Activated T-cell treated with anti-CD3 and anti-CD28 coated beads, Interleukin-2, amount 50 U/mL, for 1 hour (primary cell): ENCODE results near the gene NPAS1.

Experiments
- DNase-seq: peaks from one replicate; pipeline ENCODE4 v3.0.0-alpha.2; 2020

The NPAS1 gene, protein sequence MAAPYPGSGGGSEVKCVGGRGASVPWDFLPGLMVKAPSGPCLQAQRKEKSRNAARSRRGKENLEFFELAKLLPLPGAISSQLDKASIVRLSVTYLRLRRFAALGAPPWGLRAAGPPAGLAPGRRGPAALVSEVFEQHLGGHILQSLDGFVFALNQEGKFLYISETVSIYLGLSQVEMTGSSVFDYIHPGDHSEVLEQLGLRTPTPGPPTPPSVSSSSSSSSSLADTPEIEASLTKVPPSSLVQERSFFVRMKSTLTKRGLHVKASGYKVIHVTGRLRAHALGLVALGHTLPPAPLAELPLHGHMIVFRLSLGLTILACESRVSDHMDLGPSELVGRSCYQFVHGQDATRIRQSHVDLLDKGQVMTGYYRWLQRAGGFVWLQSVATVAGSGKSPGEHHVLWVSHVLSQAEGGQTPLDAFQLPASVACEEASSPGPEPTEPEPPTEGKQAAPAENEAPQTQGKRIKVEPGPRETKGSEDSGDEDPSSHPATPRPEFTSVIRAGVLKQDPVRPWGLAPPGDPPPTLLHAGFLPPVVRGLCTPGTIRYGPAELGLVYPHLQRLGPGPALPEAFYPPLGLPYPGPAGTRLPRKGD

DNA sequence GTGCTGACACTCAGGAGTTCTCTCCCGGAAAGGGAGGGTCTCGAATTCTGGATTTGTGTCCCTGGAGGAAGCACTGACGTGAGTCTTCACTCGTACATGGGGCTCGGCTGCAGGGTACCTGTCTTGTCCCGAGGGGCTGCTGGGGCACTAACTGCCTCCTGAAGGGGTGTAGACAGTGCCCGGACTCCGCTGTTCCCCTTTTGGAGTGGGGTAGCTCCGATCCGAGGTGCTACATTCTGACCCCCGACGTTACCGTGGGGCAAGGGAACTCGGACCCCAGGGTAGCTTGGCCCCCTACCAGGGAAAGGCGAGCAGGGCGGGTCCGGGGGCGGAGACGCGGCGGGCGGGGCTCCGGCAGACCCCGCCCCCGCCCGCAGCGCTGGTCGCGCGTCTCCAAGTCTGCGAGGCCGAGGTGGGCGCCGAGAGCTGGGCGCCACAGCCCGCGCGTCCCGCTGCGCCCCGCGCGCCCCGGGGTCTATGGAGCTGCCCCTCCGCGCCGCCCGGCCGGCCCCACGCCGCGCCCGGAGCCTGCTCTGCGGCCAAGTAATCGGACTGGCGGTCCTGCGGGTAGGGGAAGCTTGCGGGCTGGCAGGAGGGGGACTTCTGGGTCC, at the start of gene NPAS1:
NPAS1 (plus strand) TSS at position 407 of the 611 bp plus-strand sequence. CDS start 1,211 bp downstream, outside the sequence.
- DNase-seq, result no peak

- no peak for DNase-seq
Measured at GRCh38 chr19:46970815-46971214, 48.8 kb upstream of the NPAS1 start.

DNA sequence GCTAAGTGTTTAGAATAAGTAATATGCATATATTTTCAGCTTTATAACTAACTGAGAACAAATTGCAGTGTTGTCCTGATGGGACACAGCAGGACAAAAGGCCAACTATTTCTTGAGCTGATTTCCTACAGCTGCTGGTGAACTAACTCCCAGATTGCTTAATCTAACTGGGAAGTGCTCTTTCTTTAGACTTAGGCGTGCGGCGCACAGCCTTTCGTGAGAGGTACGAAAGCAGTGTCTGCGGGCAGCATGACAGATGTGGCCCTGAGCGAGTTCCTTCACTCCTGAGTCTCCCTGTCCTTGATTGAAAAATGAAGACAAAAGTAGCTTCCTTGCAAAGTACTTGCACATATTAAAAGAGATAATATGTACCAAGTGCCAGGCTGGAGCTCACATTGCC, 47.3 kb upstream of the NPAS1 start:
- no peak for DNase-seq

- no peak for DNase-seq
Measured at GRCh38 chr19:46974181-46974580, 45.5 kb upstream of the NPAS1 start.

GRCh38 chr19:46975011-46975924, 44.4 kb upstream of the NPAS1 start:
- no peak for DNase-seq

DNA sequence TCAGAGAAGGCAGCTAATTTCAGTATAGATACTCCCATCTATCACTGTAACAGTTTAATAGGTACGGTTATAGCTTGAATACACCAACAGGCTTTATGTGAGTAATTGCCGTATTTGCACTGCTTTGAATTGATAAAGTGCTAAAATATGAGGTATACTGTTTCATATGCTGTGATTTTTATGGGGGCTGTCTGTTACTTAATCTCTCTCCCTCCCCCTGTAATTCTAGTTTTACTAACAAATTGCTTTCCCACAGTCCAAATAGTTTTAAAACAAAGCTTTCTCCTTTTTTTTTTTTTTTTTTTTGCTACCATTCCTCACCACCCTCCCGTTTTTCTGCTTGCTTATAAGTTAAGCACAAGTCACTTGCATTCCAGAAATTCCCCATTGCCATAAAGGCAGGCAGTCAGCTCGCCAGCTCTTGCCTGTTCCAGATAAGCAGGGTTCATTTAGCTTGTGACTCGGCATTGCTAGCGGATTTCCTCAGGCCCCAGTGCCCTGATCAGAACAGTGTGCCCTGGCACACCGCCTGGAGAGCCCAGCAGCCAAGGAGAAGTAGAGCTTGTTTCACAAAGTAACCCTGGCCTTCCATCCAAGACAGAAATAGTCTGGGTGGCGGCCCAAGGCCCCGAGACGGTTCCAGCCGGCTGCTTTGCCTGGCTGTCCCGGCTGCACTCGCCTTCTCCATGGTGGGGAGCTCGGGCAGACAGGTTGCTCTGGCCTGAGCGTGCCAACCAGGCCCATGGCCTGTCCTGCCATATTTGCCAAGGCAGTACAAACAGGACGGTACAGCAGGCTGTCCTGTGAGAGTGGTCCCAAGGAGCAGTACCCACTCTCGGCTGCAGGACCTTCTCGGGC, 43.5 kb upstream of the NPAS1 start:
- DNase-seq, result no peak

- DNase-seq, result no peak
Measured at GRCh38 chr19:46976845-46977320, 42.8 kb upstream of the NPAS1 start.

- no peak for DNase-seq
Measured at GRCh38 chr19:46977548-46977947, 42.1 kb upstream of the NPAS1 start.

DNA sequence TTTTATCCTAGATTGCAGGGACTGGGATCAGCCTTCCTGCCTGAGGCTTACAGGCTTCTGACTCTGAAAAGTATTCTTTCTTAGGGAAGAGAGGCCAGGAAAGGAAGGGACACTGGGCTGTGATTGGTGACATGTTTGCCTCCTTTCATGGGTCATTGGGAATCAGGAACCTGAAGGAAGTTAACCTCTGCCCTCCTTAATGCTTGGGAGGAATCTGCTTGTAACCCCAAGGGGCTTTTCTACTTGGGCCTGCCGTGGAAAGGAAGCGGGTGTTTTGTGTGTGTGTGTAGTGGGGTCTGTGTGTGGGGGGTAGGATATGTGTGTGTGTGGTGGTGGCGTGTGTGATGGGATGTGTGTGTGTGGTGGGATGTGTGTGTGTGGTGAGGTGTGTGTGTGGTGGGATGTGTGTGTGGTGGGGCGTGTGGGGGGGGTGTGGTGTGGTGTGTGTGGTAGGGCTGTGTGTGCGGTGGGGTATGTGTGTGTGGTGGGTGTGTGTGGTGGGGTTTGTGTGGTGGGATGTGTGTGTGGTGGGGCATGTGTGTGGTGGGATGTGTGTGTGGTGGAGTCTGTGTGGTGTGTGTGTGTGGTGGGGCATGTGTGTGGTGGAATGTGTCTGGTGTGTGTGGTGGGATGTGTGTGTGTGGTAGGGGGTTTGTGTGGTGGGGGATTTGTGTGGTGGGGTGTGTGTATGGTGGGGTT, 41.3 kb upstream of the NPAS1 start:
- no peak for DNase-seq

DNA sequence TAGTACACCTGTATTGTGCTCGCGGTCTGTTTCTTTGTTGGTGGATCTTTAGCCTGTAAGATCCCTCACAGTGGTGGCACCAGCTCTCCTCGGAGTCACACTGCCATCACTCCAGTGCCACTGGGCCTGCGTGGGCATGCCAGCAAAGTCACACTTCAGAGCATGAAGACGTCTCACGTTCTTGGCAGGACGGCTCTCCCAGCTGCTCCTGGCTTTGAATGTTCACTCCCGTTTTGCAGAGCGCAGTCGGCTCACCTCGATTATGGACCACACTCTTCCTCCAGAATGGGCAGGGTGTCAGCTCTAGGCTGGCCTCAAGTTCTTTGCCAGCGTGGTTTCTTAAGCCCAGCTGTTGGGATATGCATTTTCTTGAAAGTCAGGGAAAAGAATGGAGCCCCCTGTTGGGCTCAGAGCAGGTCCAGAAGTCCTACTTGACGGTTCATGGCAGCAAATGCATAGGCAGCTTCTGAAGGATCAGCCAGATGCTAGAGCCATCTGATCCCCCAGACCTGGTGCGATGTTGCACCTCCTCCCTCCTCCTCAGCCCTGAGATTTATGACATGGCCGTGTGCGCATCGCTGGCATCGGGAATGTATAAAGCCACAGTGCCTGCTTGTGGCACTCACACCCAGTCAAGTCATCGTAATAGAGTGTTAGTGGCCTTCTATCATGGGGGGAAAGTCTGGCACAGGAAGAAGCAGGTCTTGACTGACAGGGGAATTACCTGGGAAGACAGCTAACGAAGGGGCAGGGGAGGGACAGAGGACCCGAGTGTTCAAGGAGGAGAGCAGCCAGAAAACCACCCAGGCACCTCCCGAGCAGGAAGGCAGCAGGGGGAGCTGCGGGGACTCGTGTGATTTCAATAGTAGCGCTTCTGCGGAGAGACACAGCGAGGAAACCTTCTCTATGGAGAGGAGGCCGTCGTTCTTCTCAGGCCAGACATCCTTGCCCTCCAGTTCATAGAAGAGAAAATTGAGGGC, 40.2 kb upstream of the NPAS1 start:
- DNase-seq, result no peak

DNA sequence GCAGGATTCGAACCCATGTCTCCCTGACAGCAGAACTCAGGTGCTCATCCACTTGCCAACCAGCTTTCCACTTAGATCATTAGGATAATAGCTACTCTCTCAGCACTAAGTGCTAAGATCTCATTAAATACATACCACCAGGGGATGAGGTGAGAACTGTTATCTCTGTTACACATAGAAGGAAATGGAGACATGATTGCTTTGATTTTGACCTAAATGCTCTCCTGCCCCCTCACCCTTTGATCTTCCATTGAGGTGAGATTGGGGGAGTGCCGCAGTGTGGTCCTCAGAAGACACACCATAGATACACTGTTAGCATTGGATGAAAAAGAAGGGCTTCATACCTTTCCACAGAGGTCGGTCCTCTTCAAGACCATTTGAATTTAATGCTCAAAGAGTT, 38.9 kb upstream of the NPAS1 start:
- DNase-seq, result no peak

DNA sequence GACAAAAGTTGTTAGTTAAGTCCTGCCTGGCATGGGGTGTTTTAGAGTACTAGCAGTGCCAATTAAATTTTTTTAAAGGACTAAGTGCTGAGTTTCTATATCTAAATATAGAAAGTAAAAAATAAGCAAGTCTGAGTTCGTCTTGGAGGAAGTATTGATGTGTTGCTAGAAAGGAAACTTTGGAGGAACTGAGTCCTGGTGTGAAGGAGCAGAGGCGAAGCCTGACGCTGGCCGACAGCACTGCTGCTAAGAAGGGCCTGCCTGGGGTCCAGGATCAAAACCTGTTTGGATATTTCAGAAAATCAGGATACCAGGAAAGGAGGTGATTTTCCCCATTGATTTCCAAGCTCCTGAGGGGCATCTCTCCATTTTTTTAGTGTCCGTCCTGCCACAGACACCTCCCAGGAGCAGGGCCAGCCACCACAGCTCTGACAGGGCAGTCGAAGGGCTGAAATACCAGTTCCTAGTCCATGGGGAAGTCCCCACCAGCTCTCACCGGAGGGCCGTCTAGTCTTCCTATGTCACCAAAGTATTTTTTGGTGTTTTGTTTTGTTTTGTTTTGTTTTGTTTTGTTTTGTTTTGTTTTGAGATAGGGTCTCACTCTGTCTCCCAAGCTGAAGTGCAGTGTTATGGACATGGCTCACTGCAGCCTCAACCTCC, 38.2 kb upstream of the NPAS1 start:
- DNase-seq, result no peak

- no peak for DNase-seq
Measured at GRCh38 chr19:46983097-46983496, 36.5 kb upstream of the NPAS1 start.

DNA sequence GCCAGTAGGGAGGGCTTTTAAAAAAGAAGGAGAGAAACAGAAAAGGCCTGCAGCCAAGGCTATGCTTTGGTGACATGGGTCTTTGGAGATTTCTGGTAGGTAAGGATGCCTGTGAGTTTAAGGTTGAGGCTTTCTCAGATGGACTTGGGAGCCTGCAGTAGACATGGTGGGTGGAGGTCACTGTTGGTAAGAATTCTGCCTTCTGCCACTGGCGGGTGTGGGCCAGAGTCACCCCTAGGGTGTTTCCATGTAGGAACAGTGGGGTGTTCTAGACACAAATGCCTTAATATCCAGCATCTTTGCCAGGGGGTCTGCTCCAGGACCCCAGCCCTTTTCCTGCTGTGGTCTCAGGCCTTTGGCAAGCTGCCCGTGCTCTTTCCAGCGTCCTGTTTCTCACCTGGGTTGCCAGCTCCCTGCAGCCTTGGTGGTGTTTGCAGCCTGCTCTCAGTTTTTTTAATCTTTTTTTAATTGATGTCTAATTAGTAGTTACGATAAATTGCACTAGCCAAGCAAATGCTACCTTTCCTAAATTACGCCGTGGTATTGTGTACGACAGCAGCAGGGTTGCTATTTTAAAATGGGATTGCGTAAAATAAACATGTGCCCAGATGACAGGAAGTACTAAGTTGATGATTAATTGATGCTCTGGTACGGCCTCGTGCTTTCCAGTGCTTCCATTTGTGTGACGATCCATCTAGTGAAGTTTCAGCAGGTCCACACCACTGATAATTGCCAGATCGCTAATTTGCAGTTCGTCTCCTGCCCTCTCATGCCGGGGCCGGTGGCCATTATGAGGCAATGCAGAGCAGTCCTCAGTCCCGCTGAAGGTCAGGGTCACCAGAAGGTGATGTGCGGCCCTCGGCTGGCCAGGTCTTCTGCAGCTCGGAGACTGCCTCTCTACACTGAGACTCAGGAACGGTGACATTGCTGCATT, 35.3 kb upstream of the NPAS1 start:
- no peak for DNase-seq

- no peak for DNase-seq
Measured at GRCh38 chr19:46985542-46986415, 33.9 kb upstream of the NPAS1 start.

DNA sequence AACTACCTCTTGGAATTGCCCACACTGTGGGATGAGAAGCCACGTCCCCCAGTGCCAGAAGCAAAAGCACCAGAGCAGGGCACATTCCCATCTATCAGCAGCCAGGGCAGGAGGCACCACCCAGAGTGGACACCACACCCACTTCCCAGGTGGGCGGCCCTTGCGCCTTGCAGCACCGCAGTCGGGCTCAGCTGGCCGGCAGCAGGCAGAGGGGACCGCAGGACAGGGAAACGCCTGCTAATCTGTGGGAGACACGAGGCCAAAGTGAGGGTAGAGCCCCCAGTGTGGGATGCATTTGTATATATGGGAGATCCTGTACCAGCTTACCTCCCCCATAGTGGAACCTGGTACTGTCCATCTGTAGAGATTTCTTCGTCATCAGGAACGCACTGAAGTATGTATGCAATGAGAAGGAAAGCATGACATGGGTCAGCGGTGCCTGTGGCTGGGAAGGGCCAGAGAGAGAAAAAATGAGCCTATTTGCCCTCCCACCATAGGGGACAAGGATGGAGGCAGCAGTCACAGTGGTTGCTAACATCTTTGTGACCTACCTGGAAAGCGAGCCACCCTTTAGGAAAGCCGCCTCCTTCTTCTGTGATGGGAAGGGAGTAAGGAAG, 30.9 kb upstream of the NPAS1 start:
- DNase-seq, result no peak
